KMS-11 (cell line): ENCODE data around the gene STX3.
A peak's percentile ranks its signal among the peaks of the same experiment; 100 is the strongest.

Experiments
- H2AFZ ChIP-seq: fragments of 200-600 bp; sonication (generic); 2 replicates; pipeline ENCODE4 v1.6.1; 2016; ENCODE audit warnings: antibody characterized with exemption, mixed run types, low read depth
- H3K27ac ChIP-seq: fragments of 200-600 bp; sonication (generic); 2 replicates; pipeline ENCODE4 v1.6.1; 2016; ENCODE audit warnings: mild to moderate bottlenecking, mixed run types
- H3K27me3 ChIP-seq: fragments of 200-600 bp; sonication (generic); 2 replicates; pipeline ENCODE4 v1.6.1; 2017; ENCODE audit warnings: mild to moderate bottlenecking, low read depth, mixed run types, moderate library complexity; ENCODE audit not compliant: insufficient read depth
- H3K36me3 ChIP-seq: fragments of 200-600 bp; sonication (generic); 2 replicates; pipeline ENCODE4 v1.6.1; 2017; ENCODE audit warnings: mild to moderate bottlenecking, mixed run types; ENCODE audit not compliant: insufficient read depth
- H3K4me1 ChIP-seq: fragments of 200-600 bp; sonication (generic); 2 replicates; pipeline ENCODE4 v1.6.1; 2016; ENCODE audit warnings: mild to moderate bottlenecking, low read depth, mixed run types; ENCODE audit not compliant: poor library complexity, severe bottlenecking
- H3K4me2 ChIP-seq: fragments of 200-600 bp; sonication (generic); 2 replicates; pipeline ENCODE4 v1.7.0; 2016; ENCODE audit warnings: mild to moderate bottlenecking, mixed run types
- H3K4me3 ChIP-seq: fragments of 200-600 bp; sonication (generic); IDR thresholded peaks from 2 replicates; pipeline ENCODE4 v1.6.1; 2017; ENCODE audit warnings: low read depth, low read length, mixed read lengths; ENCODE audit not compliant: insufficient read depth
- H3K79me2 ChIP-seq: fragments of 200-600 bp; sonication (generic); 2 replicates; pipeline ENCODE4 v1.6.1; 2016; ENCODE audit warnings: low read depth, mixed run types; ENCODE audit not compliant: insufficient read depth
- H3K9ac ChIP-seq: fragments of 200-600 bp; sonication (generic); 2 replicates; pipeline ENCODE4 v1.6.1; 2016; ENCODE audit warnings: mild to moderate bottlenecking, mixed run types
- H4K20me1 ChIP-seq: fragments of 200-600 bp; sonication (generic); 2 replicates; pipeline ENCODE4 v1.6.1; 2016; ENCODE audit warnings: mild to moderate bottlenecking, mixed run types; ENCODE audit not compliant: insufficient read depth
- CTCF ChIP-seq: fragments of 200-600 bp; sonication (generic); conservative IDR thresholded peaks from 2 replicates; pipeline ENCODE4 v1.6.1; 2017; ENCODE audit warnings: low read depth, mild to moderate bottlenecking, antibody characterized with exemption, low read length, moderate library complexity, mixed read lengths

Gene STX3

GRCh38 chr11:59804061-59804460 is 48.9 kb downstream of the STX3 start:
- no peaks in the 10 kb centered on the region for H3K27me3 ChIP-seq
- TF ChIP-seq CTCF: no peak
- H3K36me3 ChIP-seq: peaks cover 6% of the 10 kb centered on the region; the same call in 1 of the 2 replicates

DNA sequence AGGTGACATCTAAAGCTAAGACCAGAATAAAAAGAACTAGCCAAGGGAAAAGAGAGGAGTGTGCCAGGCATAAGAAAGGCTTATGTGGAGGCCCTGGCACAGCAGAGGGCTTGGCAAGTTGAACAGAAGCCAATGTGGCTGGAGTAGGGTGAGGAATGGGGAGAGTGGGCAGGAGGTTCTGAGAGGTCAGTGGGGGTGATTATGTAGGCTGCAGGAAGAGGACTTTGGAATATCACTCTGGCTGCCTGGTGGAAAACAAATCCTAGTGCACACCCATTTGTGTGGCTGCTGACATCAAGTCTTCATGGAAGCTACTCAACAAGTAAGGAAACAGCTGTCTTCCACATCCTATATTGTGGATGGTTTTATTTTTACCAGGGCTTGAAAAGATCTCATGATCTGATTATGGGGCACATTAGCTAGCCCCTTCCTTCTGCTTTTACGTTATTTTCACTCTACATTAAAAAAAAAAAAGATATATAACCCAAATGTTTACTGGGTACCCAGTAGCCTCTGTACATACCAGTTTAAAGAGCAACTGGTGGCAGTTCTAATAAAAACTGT is 52.0 kb downstream of the STX3 start:
- no peak overlapping the region for H3K27ac ChIP-seq
- H3K4me1 ChIP-seq: peaks cover 25% of the 10 kb centered on the region
- peaks cover 6% of the 10 kb centered on the region; the same call in 1 of the 2 replicates for H3K36me3 ChIP-seq
- no peaks in the 10 kb centered on the region for H3K27me3 ChIP-seq
- no peak overlapping the region for H3K4me3 ChIP-seq
- H3K4me2 ChIP-seq: no peak overlapping the region
- no peak for TF ChIP-seq CTCF
- H2AFZ ChIP-seq: no peak overlapping the region
- H3K79me2 ChIP-seq: peaks cover 19% of the 10 kb centered on the region
- H4K20me1 ChIP-seq: no peaks in the 10 kb centered on the region
- H3K9ac ChIP-seq: no peak overlapping the region

More at GRCh38 chr11:59804061-59804460, 48.9 kb downstream of the STX3 start:
- Histone ChIP-seq H2AFZ (no peak overlapping the region), H3K4me3 (no peak overlapping the region), H3K4me2 (no peak overlapping the region), H3K79me2 (peaks cover 6% of the 10 kb centered on the region; the same call in 1 of the 2 replicates), H3K9ac (no peak overlapping the region), H3K4me1 (peaks cover 13% of the 10 kb centered on the region), H3K27ac (no peak overlapping the region), H4K20me1 (no peaks in the 10 kb centered on the region)

DNA sequence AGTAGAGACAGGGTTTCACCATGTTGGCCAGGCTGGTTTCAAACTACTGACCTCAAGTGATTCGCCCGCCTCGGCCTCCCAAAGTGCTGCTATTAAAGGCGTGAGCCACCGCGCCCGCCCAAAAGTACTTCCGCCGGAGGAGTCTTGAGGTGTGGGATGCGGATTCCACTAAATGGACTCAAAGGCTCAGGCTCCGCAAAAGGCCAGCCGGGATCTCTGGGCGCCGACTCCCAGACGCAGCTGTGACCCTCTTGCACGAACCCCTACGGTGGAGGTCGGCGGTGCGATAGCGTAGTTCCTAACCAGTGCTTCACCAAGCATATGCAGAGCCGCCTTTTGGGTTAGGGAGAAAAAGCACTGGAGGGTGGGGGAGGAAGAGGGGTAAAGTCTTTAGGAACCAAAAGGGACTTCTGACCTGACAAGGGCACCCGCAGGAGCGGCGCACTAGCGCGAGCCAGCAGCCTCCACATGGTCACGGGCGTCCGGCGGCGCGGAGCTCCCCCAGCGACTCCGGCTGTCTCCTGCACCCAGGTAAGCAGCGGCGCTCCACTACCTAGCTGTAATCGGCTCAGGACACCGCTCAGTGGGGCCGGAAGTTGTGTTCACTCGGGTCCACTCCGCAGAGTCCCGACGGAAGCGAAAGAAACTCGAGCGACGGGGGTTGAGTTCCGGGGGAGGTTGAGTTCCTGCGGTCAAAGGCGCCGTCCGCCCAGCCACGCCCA is 55.2 kb downstream of the STX3 start, which contains the start of gene MRPL16:
MRPL16 (minus strand) TSS at position 590 of the 722 bp plus-strand sequence; CDS start at position 470, 120 bp downstream.
- Histone ChIP-seq H3K27ac (peak within 1 kb of the TSS; percentile 90), H3K4me2 (peak within 1 kb of the TSS; percentile 74), H3K36me3 (peaks cover 6% of the 10 kb centered on the region; the same call in 1 of the 2 replicates), H3K4me3 (no peak within 1 kb of the TSS), H4K20me1 (no peaks in the 10 kb centered on the region), H3K27me3 (no peaks in the 10 kb centered on the region), H3K79me2 (peaks cover 19% of the 10 kb centered on the region), H3K4me1 (peaks cover 21% of the 10 kb centered on the region), H2AFZ (peak within 1 kb of the TSS; percentile 100), H3K9ac (peak within 1 kb of the TSS; percentile 93)
- no peak for TF ChIP-seq CTCF

DNA sequence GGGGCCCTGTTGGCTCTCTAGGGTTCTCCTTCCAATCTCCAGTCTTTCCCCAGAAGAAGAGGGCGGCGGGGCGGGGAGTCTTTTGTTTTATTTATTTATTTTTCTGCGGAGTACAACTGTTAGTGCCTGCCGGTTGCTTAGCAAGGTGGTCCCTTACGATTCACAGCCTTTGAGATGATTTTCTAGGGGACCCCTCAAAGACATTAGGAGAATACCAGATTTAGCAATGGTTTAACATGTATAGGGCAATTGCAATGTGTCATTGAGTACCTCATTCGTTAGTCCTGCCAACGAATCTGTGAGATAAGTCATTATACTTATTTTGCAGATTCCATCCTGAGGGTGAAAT is 55.7 kb downstream of the STX3 start:
- peak overlapping the region; percentile 93; the same call in 1 of the 2 replicates for H3K9ac ChIP-seq
- H2AFZ ChIP-seq: peak overlapping the region; percentile 100
- H3K27me3 ChIP-seq: no peaks in the 10 kb centered on the region
- peak overlapping the region; percentile 61 for H3K4me2 ChIP-seq
- peak overlapping the region; percentile 90; the same call in 1 of the 2 replicates for H3K27ac ChIP-seq
- peaks cover 6% of the 10 kb centered on the region; the same call in 1 of the 2 replicates for H3K36me3 ChIP-seq
- H3K4me1 ChIP-seq: peaks cover 21% of the 10 kb centered on the region
- H3K4me3 ChIP-seq: no peak overlapping the region
- no peak for TF ChIP-seq CTCF
- peaks cover 19% of the 10 kb centered on the region for H3K79me2 ChIP-seq
- no peaks in the 10 kb centered on the region for H4K20me1 ChIP-seq
